Type B pancreatic cell (in vitro differentiated cells): ENCODE measurements around the gene SEC24C. TPM values are rescaled to one million over a fixed set of nuclear protein-coding genes. Genes with fewer than 3 reads are reported as not detected.
"Not testable (repeated sequence)": the region's sequence is repeated elsewhere in the genome, so short reads cannot be mapped to it uniquely, and the experiment has no call there.

Source experiments
- DNase-seq: peaks from one replicate; pipeline ENCODE4 v3.0.0; 2021; ENCODE audit warnings: mixed read lengths; ENCODE audit not compliant: unreplicated experiment; ENCODE audit errors: extremely low spot score
- H3K27ac Mint-ChIP-seq: 2 replicates; pipeline ENCODE4 v1.8.0; 2021; ENCODE audit warnings: mild to moderate bottlenecking, mixed read lengths
- H3K27me3 Mint-ChIP-seq: 2 replicates; pipeline ENCODE4 v1.8.0; 2021; ENCODE audit warnings: mixed read lengths
- H3K36me3 Mint-ChIP-seq: 2 replicates; pipeline ENCODE4 v1.8.0; 2021; ENCODE audit warnings: mixed read lengths
- H3K4me1 Mint-ChIP-seq: one replicate; pipeline ENCODE4 v1.8.0; 2021; ENCODE audit warnings: mixed read lengths; ENCODE audit not compliant: unreplicated experiment
- H3K4me3 Mint-ChIP-seq: 2 replicates; pipeline ENCODE4 v1.8.0; 2021; ENCODE audit warnings: mild to moderate bottlenecking, mixed read lengths
- H3K9me3 Mint-ChIP-seq: 2 replicates; pipeline ENCODE4 v1.8.0; 2021; ENCODE audit warnings: mixed read lengths
- CTCF ChIP-seq: fragments of 200-600 bp; sonication (generic); conservative IDR thresholded peaks from 2 replicates; pipeline ENCODE4 v1.5.0; 2021; ENCODE audit warnings: antibody characterized with exemption, mild to moderate bottlenecking
- total RNA-seq: library from RNA; stranded (reverse); gene quantifications from 2 replicates; pipeline ENCODE4 v1.2.1, GENCODE V29; 2021; ENCODE audit warnings: low replicate concordance

SEC24C gene
- total RNA-seq, 1 donor from 2014 or later: 75.5 TPM

GRCh38 chr10:73715179-73716156 lies 28.7 kb upstream of the SEC24C start:
- not testable (repeated sequence) for DNase-seq, H3K9me3 Mint-ChIP-seq, H3K4me3 Mint-ChIP-seq, H3K27ac Mint-ChIP-seq, H3K4me1 Mint-ChIP-seq, H3K36me3 Mint-ChIP-seq, H3K27me3 Mint-ChIP-seq

DNA sequence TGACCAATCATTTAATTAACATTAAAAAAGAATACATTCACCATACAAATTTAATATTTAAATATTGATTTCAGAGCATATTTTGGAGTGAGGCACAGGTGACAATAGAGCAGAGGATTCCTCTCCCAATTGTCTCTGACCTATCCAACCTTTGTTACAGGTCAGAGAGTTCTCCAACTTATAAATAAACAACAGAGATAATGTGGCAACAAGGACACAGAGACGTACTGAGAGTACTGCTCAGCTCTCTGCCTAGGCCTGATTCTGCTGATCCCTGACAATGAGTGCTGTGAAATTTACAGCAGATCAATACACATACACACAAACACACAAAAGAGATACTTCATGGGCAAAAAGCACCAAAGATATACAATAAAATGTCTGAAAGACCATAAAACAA lies 27.9 kb upstream of the SEC24C start:
- Mint-ChIP-seq H3K27me3 (no peaks in the 10 kb centered on the region), H3K4me3 (no peak overlapping the region), H3K9me3 (no peaks in the 10 kb centered on the region), H3K27ac (no peak overlapping the region), H3K36me3 (peaks cover 9% of the 10 kb centered on the region), H3K4me1 (no peaks in the 10 kb centered on the region)
- no peak for TF ChIP-seq CTCF
- DNase-seq: no peak

DNA sequence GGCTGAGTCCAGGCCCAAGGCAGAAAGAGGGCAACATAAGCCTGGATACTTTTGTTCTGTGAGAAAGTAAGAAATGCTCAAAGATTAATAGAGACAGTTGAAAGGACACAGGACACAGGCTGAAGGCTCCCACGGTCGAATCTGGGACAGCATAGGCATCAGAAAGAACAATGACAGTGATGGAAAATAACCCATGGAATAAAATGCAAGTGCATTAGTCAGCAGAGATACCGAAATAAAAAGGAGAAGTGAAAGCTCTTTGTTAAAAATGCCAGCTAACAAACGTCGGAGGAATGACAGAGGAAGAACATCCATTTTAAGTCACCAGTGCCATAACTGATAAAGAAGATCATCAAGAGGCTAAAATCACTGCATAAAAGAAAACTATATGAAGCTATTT lies 26.6 kb upstream of the SEC24C start:
- no peak for DNase-seq
- Mint-ChIP-seq H3K4me3 (no peak overlapping the region), H3K4me1 (no peaks in the 10 kb centered on the region), H3K9me3 (no peaks in the 10 kb centered on the region), H3K27ac (no peak overlapping the region), H3K36me3 (peaks cover 9% of the 10 kb centered on the region), H3K27me3 (no peaks in the 10 kb centered on the region)
- no peak for TF ChIP-seq CTCF

DNA sequence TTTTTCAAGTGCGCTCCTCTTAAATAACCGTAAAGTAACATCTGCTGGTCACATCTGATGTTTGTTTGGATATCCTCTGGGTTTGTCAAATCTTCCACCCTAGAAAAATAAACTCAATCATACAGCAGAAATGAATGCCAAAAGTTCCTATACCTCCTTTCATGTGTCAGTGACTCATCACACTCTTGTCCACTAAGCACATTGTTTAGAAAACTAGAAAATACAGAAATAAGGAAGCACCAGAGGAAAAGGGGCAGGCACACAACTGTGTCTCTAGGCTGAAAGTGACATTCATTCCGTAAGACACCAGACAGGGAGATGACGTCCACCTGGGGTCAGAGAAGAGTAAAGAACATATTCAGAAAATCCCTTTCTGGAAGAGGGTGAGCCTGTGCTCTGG lies 23.6 kb upstream of the SEC24C start:
- H3K36me3 Mint-ChIP-seq, H3K27ac Mint-ChIP-seq, H3K27me3 Mint-ChIP-seq, H3K9me3 Mint-ChIP-seq, H3K4me3 Mint-ChIP-seq, H3K4me1 Mint-ChIP-seq, DNase-seq: not testable (repeated sequence)

GRCh38 chr10:73723516-73723915 lies 20.7 kb upstream of the SEC24C start:
- H3K27me3 Mint-ChIP-seq: no peaks in the 10 kb centered on the region
- DNase-seq: no peak
- no peaks in the 10 kb centered on the region for H3K9me3 Mint-ChIP-seq
- TF ChIP-seq CTCF: no peak
- no peak overlapping the region for H3K27ac Mint-ChIP-seq
- H3K36me3 Mint-ChIP-seq: peaks cover 4% of the 10 kb centered on the region
- H3K4me3 Mint-ChIP-seq: no peak overlapping the region
- H3K4me1 Mint-ChIP-seq: no peaks in the 10 kb centered on the region

- H3K27me3 Mint-ChIP-seq, H3K9me3 Mint-ChIP-seq, DNase-seq, H3K36me3 Mint-ChIP-seq: not testable (repeated sequence)
- peak overlapping the region; percentile 100 for H3K4me3 Mint-ChIP-seq
- peaks cover 11% of the 10 kb centered on the region for H3K4me1 Mint-ChIP-seq
- peak overlapping the region; percentile 98 for H3K27ac Mint-ChIP-seq
Observed at GRCh38 chr10:73729781-73730152, 14.4 kb upstream of the SEC24C start.

DNA sequence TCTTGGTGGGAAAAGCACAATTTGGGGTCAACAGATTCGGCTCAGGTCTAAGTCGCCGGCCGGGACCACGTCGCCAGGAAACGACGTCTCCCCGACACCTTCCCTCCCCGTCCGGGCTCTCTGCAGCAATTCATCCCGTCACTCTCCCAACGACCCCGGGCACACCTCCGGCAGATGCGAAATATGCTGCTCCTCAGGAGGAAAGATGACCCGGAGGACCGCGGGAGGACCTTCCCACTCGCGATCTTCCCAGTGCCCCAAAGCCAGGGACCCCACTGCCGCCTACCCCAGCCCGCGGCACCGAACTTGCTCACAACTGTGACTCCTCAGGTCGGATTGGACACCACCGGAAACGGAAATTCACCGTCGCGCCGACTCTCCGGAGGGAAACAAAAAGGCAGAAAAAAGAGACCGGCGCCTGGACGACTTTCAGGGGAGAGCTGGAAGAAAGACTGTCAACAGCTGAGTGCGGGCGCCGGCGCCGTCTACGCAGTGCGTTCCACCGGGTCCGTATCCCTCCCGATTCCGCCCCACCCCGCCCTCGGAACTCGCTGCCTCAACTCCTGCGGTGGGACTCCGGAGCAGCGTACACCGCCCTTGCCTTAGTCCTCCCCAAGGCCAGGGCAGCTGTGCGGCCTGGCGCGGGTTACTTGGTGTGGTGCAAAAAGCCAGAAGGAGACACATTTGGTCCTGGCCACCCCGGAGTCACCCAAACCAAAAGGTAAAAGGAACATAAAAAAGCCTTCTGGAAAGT lies 13.8 kb upstream of the SEC24C start:
- H3K9me3 Mint-ChIP-seq: no peaks in the 10 kb centered on the region
- H3K27ac Mint-ChIP-seq: peak overlapping the region; percentile 98
- H3K36me3 Mint-ChIP-seq: peaks cover 4% of the 10 kb centered on the region
- no peak for TF ChIP-seq CTCF
- DNase-seq: peak; percentile 92
- H3K4me1 Mint-ChIP-seq: peaks cover 11% of the 10 kb centered on the region
- no peaks in the 10 kb centered on the region for H3K27me3 Mint-ChIP-seq
- peak overlapping the region; percentile 100 for H3K4me3 Mint-ChIP-seq
